Superior temporal gyrus (tissue), 1 donor: ENCODE results near the gene KRTCAP2.
"Not testable (repeated sequence)": the region's sequence is repeated elsewhere in the genome, so short reads cannot be mapped to it uniquely, and the experiment has no call there.

Experiments
- DNase-seq: peaks from one replicate; pipeline ENCODE4 v3.0.0-alpha.2; 2016; ENCODE audit errors: extremely low spot score

The KRTCAP2 gene

GRCh38 chr1:155172732-155173477, at the start of gene KRTCAP2:
Gene KRTCAP2 (minus strand): TSS chr1:155173304. CDS start chr1:155173224, 80 bp downstream.
- DNase-seq, result peak; percentile 97

GRCh38 chr1:155220211-155220965, 47.3 kb upstream of the KRTCAP2 start:
- DNase-seq, result not testable (repeated sequence)

GRCh38 chr1:155219592-155220031, 46.5 kb upstream of the KRTCAP2 start:
- DNase-seq, result peak; percentile 87

- DNase-seq, result peak; percentile 98
These were observed 45.9 kb upstream of the KRTCAP2 start for GRCh38 chr1:155218854-155219591.

- DNase-seq, result not testable (repeated sequence)
These were observed 41.6 kb upstream of the KRTCAP2 start for GRCh38 chr1:155214702-155215101.

- DNase-seq, result not testable (repeated sequence)
These were observed 38.9 kb upstream of the KRTCAP2 start for GRCh38 chr1:155212051-155212440.

GRCh38 chr1:155211381-155212050, 38.4 kb upstream of the KRTCAP2 start:
- not testable (repeated sequence) for DNase-seq

GRCh38 chr1:155210314-155211104, 37.4 kb upstream of the KRTCAP2 start:
- no peak for DNase-seq

- no peak for DNase-seq
These were observed 36.2 kb upstream of the KRTCAP2 start for GRCh38 chr1:155209312-155209721.

- DNase-seq, result peak; percentile 82
These were observed 35.6 kb upstream of the KRTCAP2 start, which contains the start of gene MTX1 for GRCh38 chr1:155208541-155209311. Gene MTX1 (plus strand): TSS chr1:155208695. CDS start chr1:155208805, 110 bp downstream.

GRCh38 chr1:155207806-155208540, 34.9 kb upstream of the KRTCAP2 start, which contains the start of gene THBS3:
Gene THBS3 (minus strand): TSS chr1:155207897. CDS start chr1:155207876, 21 bp downstream.
- DNase-seq, result peak; percentile 17

- peak; percentile 85 for DNase-seq
These were observed 34.0 kb upstream of the KRTCAP2 start for GRCh38 chr1:155206891-155207805.

- no peak for DNase-seq
These were observed 33.0 kb upstream of the KRTCAP2 start for GRCh38 chr1:155205969-155206593.

- no peak for DNase-seq
These were observed 31.9 kb upstream of the KRTCAP2 start for GRCh38 chr1:155205035-155205434.

- DNase-seq, result no peak
These were observed 29.8 kb upstream of the KRTCAP2 start for GRCh38 chr1:155202731-155203515.

GRCh38 chr1:155202198-155202597, 29.1 kb upstream of the KRTCAP2 start:
- no peak for DNase-seq

GRCh38 chr1:155200920-155201319, 27.8 kb upstream of the KRTCAP2 start:
- DNase-seq, result no peak
